Neural progenitor cell (in vitro differentiated cells): ENCODE data around the gene CFAP70.

Experiments
- CTCF ChIP-seq: fragments of 200-600 bp; sonication (generic); IDR thresholded peaks from 2 replicates; pipeline ENCODE4 v1.5.1; 2017; ENCODE audit warnings: antibody characterized with exemption, mild to moderate bottlenecking
- EZH2 ChIP-seq: fragments of 200-600 bp; sonication (generic); IDR thresholded peaks from 2 replicates; pipeline ENCODE4 v1.6.1; 2017; ENCODE audit warnings: antibody characterized with exemption, mild to moderate bottlenecking, moderate library complexity
- EZH2phosphoT487 ChIP-seq: fragments of 200-600 bp; sonication (generic); IDR thresholded peaks from 2 replicates; pipeline ENCODE4 v1.6.1; 2017; ENCODE audit warnings: antibody characterized with exemption

GRCh38 chr10:73225518-73225917 lies 133.1 kb downstream of the CFAP70 start:
- TF ChIP-seq EZH2phosphoT487, result no peak
- no peak for TF ChIP-seq CTCF
- no peak for TF ChIP-seq EZH2
